OCI-LY7 (cell line): ENCODE measurements around the gene SMOC2. TPM values are rescaled to one million over a fixed set of nuclear protein-coding genes. Genes with fewer than 3 reads are reported as not detected.

Experiments
- BruUV-seq: library from RNA; stranded (reverse); fragments of 400-500 nt; replicated peaks from 2 replicates; lab custom pipeline; 2021; lab: Mats Ljungman, UMichigan
- CTCF ChIA-PET: fragments of 300-600 bp; sonication (Branson Sonifier 250); formaldehyde crosslinking; loops from one replicate; lab custom pipeline; 2022; ENCODE audit warnings: antibody characterized with exemption; ENCODE audit not compliant: unreplicated experiment; lab: Charles Lee
- POLR2A ChIA-PET: fragments of 300-600 bp; sonication (Branson Sonifier 250); formaldehyde crosslinking; loops from one replicate; lab custom pipeline; 2022; ENCODE audit warnings: antibody characterized with exemption; lab: Charles Lee
- DNase-seq: peaks from one replicate; pipeline ENCODE4 v3.0.0-alpha.2; 2015; ENCODE audit warnings: low spot score
- H2AFZ ChIP-seq: fragments of 200-600 bp; sonication (generic), shearing (Covaris generic); 2 replicates; pipeline ENCODE4 v1.6.1; 2014; ENCODE audit warnings: mild to moderate bottlenecking, antibody characterized with exemption, low read length, moderate library complexity
- H3K27ac ChIP-seq: fragments of 200-600 bp; sonication (generic); 2 replicates; pipeline ENCODE4 v1.5.1; 2014; ENCODE audit warnings: mixed run types, low read depth, mild to moderate bottlenecking, moderate library complexity, low read length, inconsistent platforms; ENCODE audit not compliant: poor library complexity, severe bottlenecking
- H3K36me3 ChIP-seq: fragments of 200-600 bp; sonication (generic); 2 replicates; pipeline ENCODE4 v1.6.1; 2014; ENCODE audit warnings: mild to moderate bottlenecking, antibody characterized with exemption, low read length, moderate library complexity, mixed read lengths; ENCODE audit not compliant: insufficient read depth
- H3K4me1 ChIP-seq: fragments of 200-600 bp; sonication (generic); 2 replicates; pipeline ENCODE4 v1.5.1; 2014; ENCODE audit warnings: mild to moderate bottlenecking, low read length; ENCODE audit not compliant: insufficient read depth, poor library complexity, severe bottlenecking
- H3K4me2 ChIP-seq: fragments of 200-600 bp; sonication (generic); 2 replicates; pipeline ENCODE4 v1.6.1; 2014; ENCODE audit warnings: mild to moderate bottlenecking, low read length
- H3K4me3 ChIP-seq: fragments of 200-600 bp; sonication (generic); 2 replicates; pipeline ENCODE4 v1.5.1; 2014; ENCODE audit warnings: mild to moderate bottlenecking, low read depth, low read length; ENCODE audit not compliant: poor library complexity, severe bottlenecking
- H3K79me2 ChIP-seq: fragments of 200-600 bp; sonication (generic); 2 replicates; pipeline ENCODE4 v1.6.1; 2016; ENCODE audit warnings: low read depth, mild to moderate bottlenecking, low read length, moderate library complexity, mixed read lengths; ENCODE audit not compliant: insufficient read depth
- H3K9me2 ChIP-seq: fragments of 200-600 bp; sonication (generic); 2 replicates; pipeline ENCODE4 v1.6.1; 2016; ENCODE audit warnings: mild to moderate bottlenecking, low read length, mixed read lengths; ENCODE audit not compliant: insufficient read depth
- H3K9me3 ChIP-seq: fragments of 200-600 bp; sonication (generic); 2 replicates; pipeline ENCODE4 v1.6.1; 2014; ENCODE audit warnings: mild to moderate bottlenecking, mixed run types, low read length, mixed read lengths
- H4K20me1 ChIP-seq: fragments of 200-600 bp; sonication (generic); 2 replicates; pipeline ENCODE4 v1.6.1; 2014; ENCODE audit warnings: mild to moderate bottlenecking, antibody characterized with exemption, low read length, moderate library complexity, mixed read lengths; ENCODE audit not compliant: insufficient read depth
- EZH2phosphoT487 ChIP-seq: fragments of 200-600 bp; sonication (generic); IDR thresholded peaks from 2 replicates; pipeline ENCODE4 v1.6.1; 2018; ENCODE audit warnings: low read depth, borderline replicate concordance, mild to moderate bottlenecking, mixed run types, antibody characterized with exemption, low read length, moderate library complexity, mixed read lengths
- intact Hi-C: fragments of 100-400 bp; cut with micrococcal nuclease; formaldehyde crosslinking; loops from one replicate; pipeline ENCODE4 v1.10.0; 2022; ENCODE audit not compliant: unreplicated experiment
- total RNA-seq, 2 experiments: library from RNA; depleted of rRNA in 1 of 2; stranded (reverse); fragments of >200 nt in 1 of 2; shearing (Covaris generic) in 1 of 2; gene quantifications; 2 replicates each; pipeline ENCODE4 v1.2.3, GENCODE V29; 2014 to 2022
- TF ChIP-seq, protein P1 (sequence below): fragments of 200-600 bp; sonication (generic); conservative IDR thresholded peaks from 2 replicates; pipeline ENCODE4 v1.5.1; 2014; ENCODE audit warnings: mild to moderate bottlenecking, antibody characterized with exemption, low read length, moderate library complexity, mixed read lengths

Gene SMOC2
- total RNA-seq, 2 experiments from 2014 or later: not detected

DNA sequence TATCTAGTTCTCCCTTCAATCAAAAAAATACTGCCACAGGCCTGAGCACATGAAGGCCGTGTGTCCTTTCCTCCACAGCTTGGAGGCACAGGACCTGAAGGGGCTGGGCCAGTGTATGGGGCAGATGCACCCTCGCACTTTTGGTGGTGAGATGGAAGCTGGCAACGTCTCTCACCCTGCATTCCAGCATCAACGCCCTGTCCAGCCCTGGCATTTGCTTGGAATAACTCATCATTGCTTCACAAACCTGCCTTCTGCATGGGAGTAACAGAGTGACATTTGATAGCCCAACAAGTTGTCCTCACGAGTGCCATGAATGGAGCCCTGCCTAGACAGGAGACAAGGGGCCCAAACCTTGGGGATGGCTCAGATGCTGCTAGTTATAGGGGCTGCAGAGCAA, 257.9 kb downstream of the SMOC2 start:
- Histone ChIP-seq H3K4me2 (no peak overlapping the region), H3K4me3 (no peak overlapping the region), H4K20me1 (no peaks in the 10 kb centered on the region), H3K27ac (no peak overlapping the region), H3K4me1 (no peaks in the 10 kb centered on the region), H3K36me3 (no peaks in the 10 kb centered on the region), H3K9me2 (no peaks in the 10 kb centered on the region), H3K79me2 (no peaks in the 10 kb centered on the region), H3K9me3 (no peaks in the 10 kb centered on the region), H2AFZ (no peak overlapping the region)
- ChIA-PET CTCF (no interaction called here), POLR2A (interaction anchor here (0.6 kb wide), 1 partner anchor 26 kb away, joined by 3 read pairs; no protein-coding TSS in a partner anchor)
- no TSS peak for BruUV-seq
- intact Hi-C loops: no loop called here
- DNase-seq: no peak
- TF ChIP-seq, protein P1, sequence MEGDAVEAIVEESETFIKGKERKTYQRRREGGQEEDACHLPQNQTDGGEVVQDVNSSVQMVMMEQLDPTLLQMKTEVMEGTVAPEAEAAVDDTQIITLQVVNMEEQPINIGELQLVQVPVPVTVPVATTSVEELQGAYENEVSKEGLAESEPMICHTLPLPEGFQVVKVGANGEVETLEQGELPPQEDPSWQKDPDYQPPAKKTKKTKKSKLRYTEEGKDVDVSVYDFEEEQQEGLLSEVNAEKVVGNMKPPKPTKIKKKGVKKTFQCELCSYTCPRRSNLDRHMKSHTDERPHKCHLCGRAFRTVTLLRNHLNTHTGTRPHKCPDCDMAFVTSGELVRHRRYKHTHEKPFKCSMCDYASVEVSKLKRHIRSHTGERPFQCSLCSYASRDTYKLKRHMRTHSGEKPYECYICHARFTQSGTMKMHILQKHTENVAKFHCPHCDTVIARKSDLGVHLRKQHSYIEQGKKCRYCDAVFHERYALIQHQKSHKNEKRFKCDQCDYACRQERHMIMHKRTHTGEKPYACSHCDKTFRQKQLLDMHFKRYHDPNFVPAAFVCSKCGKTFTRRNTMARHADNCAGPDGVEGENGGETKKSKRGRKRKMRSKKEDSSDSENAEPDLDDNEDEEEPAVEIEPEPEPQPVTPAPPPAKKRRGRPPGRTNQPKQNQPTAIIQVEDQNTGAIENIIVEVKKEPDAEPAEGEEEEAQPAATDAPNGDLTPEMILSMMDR: no peak

DNA sequence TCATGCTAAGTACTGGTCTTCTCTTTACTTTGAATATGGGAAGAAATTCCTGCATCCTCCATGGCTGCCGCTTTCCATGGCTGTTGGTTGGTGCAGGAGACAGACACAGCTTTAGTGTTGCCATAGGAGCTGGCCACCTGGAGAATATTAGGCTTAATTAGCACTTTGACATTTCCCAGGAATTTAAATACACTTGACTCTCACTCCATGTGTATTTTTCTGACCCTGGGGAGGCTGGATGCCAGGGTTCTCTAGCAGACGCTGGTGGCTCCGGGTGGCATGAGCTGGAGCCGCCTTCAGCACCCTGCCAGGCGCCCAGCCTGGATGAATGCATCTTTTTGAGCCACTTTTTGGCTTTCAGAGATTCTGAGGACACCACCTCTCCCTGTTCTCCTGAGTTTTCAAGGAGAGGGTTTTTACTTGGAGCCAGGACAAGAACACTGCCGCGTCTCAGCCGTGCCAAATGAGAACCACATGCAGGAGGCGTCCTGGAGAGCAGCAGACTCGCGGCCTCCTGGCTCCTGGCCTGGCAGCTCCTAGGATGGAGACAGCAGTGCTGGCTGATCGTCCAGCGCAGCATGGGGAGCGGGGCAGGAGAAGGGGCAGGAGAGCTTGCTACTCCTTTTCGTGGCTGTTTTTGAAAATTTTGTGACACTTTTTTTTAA, 258.8 kb downstream of the SMOC2 start:
- intact Hi-C loops: no loop called here
- H3K79me2 ChIP-seq: no peaks in the 10 kb centered on the region
- TF ChIP-seq, protein P1: no peak
- TF ChIP-seq EZH2phosphoT487: no peak

DNA sequence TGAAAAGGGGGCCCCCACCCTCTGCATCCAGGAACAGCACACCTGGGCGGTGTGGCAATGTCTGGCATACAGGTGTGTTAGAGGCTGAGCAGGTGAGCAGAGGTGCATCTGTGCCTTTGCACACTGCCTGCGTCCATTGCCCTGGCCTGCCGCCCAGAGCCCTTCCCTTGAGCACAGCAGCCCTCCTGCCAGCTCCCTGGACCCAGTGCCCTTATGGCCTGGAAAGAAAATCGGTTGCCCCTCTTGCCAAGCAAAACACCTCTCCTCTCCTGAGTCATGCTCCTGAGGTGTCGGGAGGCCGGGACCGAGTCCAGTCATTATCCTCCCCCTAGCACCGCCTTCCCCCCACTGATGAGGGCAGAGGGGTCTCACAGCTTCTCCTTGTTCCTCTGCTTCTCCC, 259.9 kb downstream of the SMOC2 start:
- no TSS peak for BruUV-seq
- Histone ChIP-seq H3K9me2 (no peaks in the 10 kb centered on the region), H4K20me1 (no peaks in the 10 kb centered on the region), H3K4me2 (no peak overlapping the region), H3K27ac (no peak overlapping the region), H3K9me3 (no peaks in the 10 kb centered on the region), H3K4me3 (no peak overlapping the region), H3K4me1 (no peaks in the 10 kb centered on the region), H2AFZ (no peak overlapping the region), H3K36me3 (no peaks in the 10 kb centered on the region), H3K79me2 (no peaks in the 10 kb centered on the region)
- CTCF ChIA-PET: no interaction called here
- DNase-seq: no peak
- intact Hi-C loops: no loop called here
- TF ChIP-seq, protein P1: no peak
- no peak for TF ChIP-seq EZH2phosphoT487
- POLR2A ChIA-PET: no interaction called here

More for the DNA sequence above, 258.8 kb downstream of the SMOC2 start:
- no peak for DNase-seq
- no peaks in the 10 kb centered on the region for H3K9me2 ChIP-seq
- no peaks in the 10 kb centered on the region for H3K36me3 ChIP-seq
- no peak overlapping the region for H3K4me2 ChIP-seq
- POLR2A ChIA-PET: no interaction called here
- H3K9me3 ChIP-seq: no peaks in the 10 kb centered on the region
- H4K20me1 ChIP-seq: no peaks in the 10 kb centered on the region
- BruUV-seq: no TSS peak
- H3K4me3 ChIP-seq: no peak overlapping the region
- H3K27ac ChIP-seq: no peak overlapping the region
- H3K4me1 ChIP-seq: no peaks in the 10 kb centered on the region
- no peak overlapping the region for H2AFZ ChIP-seq
- CTCF ChIA-PET: no interaction called here
